ENCODE measurements around the gene PSMB1. TPM values are rescaled to one million over a fixed set of nuclear protein-coding genes. Genes with fewer than 3 reads are reported as not detected.
A peak's percentile ranks its signal among the peaks of the same experiment; 100 is the strongest.

PSMB1 gene
- total RNA-seq, 2 donors from 2014 or later, result 239 to 243 TPM

DNA sequence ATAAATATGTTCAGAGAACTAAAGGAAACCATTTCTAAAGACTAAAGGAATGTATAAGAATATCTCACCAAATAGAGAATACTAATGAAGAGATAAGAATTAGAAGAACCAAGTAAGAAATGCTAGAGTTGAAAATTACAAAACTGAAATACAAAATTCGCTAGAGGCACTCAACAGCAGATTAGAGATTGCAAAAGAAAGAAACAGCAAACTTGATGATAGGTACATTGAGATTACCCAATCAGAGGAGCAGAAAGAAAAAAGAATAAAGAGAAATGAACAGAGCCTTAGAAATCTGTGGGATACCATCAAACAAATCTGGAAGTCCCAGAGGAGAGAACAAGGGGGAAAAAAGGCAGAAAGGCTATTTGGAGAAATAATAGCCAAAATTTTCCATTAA lies 37.6 kb upstream of the PSMB1 start:
- Mint-ChIP-seq H3K9me3 (peaks cover 65% of the 10 kb centered on the region), H3K36me3 (ENCODE audit: low read depth) (peaks cover 11% of the 10 kb centered on the region), H3K4me1 (peaks cover 9% of the 10 kb centered on the region), H3K4me3 (no peak overlapping the region), H3K27me3 (ENCODE audit: insufficient read depth) (no peaks in the 10 kb centered on the region), H3K27ac (no peak overlapping the region)
- Histone ChIP-seq H3K27ac (ENCODE audit: low read depth, low read length) (no peak overlapping the region), H3K9me3 (ENCODE audit: control insufficient read depth, low read length) (peaks cover 82% of the 10 kb centered on the region), H3K9ac (ENCODE audit: extremely low read depth, low read length, poor library complexity, severe bottlenecking) (no peak overlapping the region), H3K4me1 (ENCODE audit: control insufficient read depth, insufficient read depth, low read length) (no peaks in the 10 kb centered on the region), H3K4me3 (ENCODE audit: low read length) (peak overlapping the region; percentile 30), H3K36me3 (ENCODE audit: control insufficient read depth, insufficient read depth, low read length) (no peaks in the 10 kb centered on the region), H3K27me3 (ENCODE audit: control insufficient read depth, insufficient read depth, low read length, poor library complexity, severe bottlenecking) (no peaks in the 10 kb centered on the region)
- TF ChIP-seq, protein P1, sequence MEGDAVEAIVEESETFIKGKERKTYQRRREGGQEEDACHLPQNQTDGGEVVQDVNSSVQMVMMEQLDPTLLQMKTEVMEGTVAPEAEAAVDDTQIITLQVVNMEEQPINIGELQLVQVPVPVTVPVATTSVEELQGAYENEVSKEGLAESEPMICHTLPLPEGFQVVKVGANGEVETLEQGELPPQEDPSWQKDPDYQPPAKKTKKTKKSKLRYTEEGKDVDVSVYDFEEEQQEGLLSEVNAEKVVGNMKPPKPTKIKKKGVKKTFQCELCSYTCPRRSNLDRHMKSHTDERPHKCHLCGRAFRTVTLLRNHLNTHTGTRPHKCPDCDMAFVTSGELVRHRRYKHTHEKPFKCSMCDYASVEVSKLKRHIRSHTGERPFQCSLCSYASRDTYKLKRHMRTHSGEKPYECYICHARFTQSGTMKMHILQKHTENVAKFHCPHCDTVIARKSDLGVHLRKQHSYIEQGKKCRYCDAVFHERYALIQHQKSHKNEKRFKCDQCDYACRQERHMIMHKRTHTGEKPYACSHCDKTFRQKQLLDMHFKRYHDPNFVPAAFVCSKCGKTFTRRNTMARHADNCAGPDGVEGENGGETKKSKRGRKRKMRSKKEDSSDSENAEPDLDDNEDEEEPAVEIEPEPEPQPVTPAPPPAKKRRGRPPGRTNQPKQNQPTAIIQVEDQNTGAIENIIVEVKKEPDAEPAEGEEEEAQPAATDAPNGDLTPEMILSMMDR (conservative IDR thresholded peaks at IDR 0.05), result no peak
- 86 to 90% methylated on average over 1 of the region's 1 CpG for WGBS, 2 experiments (ENCODE audit: insufficient coverage in 1 of 2, insufficient read length in 1 of 2)
- DNase-seq, result no peak

DNA sequence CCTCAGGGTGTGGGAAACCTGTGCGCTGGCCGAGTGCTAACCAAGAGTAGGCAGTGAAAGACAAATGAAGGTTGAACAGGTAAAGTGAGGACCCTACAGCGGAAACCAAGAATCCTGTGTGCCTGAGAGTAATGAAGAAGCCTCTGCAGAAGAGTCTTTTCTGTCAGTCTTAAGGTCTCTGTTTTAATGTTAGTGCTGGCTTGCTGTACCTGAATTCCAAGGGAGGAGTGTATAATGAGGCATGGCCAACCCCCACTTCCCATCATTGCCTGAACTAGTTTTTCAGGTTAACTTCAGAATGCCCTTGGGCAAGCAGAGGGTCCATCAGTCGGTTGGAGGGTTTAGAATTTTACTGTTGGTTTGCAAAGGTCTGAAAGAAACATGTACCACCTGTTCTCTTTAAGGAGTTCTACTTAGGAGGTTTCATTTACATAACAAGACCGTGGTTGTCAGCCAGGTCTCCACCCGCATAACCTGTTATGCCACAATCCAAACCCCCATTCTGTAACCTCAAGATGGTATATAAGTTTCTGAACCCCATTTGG lies 31.9 kb upstream of the PSMB1 start:
- Histone ChIP-seq H3K27ac (ENCODE audit: low read depth, low read length) (no peak overlapping the region), H3K9ac (ENCODE audit: extremely low read depth, low read length, poor library complexity, severe bottlenecking) (peak overlapping the region; percentile 74), H3K4me1 (ENCODE audit: control insufficient read depth, insufficient read depth, low read length) (no peaks in the 10 kb centered on the region), H3K4me3 (ENCODE audit: low read length) (peak overlapping the region; percentile 98), H3K36me3 (ENCODE audit: control insufficient read depth, insufficient read depth, low read length) (peaks cover 32% of the 10 kb centered on the region), H3K9me3 (ENCODE audit: control insufficient read depth, low read length) (peaks cover 31% of the 10 kb centered on the region), H3K27me3 (ENCODE audit: control insufficient read depth, insufficient read depth, low read length, poor library complexity, severe bottlenecking) (no peaks in the 10 kb centered on the region)
- Mint-ChIP-seq H3K4me1 (peaks cover 21% of the 10 kb centered on the region), H3K9me3 (peaks cover 21% of the 10 kb centered on the region), H3K4me3 (peak overlapping the region; percentile 94), H3K36me3 (ENCODE audit: low read depth) (peaks cover 26% of the 10 kb centered on the region), H3K27me3 (ENCODE audit: insufficient read depth) (no peaks in the 10 kb centered on the region), H3K27ac (peak overlapping the region; percentile 96)
- 0 to 5% methylated on average over 1 to 6 of the region's 6 CpGs for WGBS, 2 experiments (ENCODE audit: insufficient coverage in 1 of 2, insufficient read length in 1 of 2)
- DNase-seq, result peak; percentile 61
- TF ChIP-seq, protein P1 (conservative IDR thresholded peaks at IDR 0.05), result no peak

DNA sequence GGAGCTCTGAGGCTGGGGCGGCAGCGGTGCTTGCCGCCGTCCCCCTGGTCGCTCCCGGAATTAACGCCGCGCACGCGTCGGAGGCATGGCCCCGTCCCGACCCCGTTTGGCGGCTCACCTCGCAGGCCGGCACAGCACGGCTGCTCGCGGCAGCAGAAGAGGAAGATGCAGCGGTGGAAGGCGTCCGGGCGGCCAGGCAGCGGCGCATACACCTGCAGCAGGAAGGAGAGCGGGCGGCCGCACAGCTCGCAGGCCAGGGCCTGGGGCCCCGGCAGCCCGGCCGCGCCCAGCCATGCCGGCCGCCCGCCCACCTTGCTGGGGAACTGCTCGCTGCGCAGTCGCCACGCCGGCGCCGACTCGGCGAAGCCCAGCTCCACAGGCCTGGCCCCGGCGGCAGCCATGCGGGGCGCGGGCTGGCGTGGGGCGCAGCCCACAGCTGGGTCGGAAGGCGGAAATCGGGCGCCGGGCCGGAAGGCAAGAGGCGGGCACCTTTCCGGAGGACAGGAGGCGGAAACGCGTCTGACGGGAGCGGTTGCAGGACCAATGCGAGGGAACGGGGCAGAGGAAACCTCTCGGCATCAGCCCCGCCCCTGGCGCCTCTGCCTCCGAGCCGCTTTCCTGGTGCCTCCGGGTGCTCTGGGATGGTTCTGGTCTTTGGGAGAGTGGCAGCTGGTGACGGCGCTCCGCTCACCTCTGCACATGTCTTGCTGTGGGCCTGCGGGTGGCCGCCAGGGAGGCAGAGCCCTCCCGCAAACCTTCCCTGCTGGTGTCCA lies 31.3 kb upstream of the PSMB1 start, which contains the start of gene PDCD2:
PDCD2 (minus strand) TSS at position 457 of the 773 bp plus-strand sequence; CDS start at position 401, 56 bp downstream.
- Histone ChIP-seq H3K4me3 (ENCODE audit: low read length) (peak within 1 kb of the TSS; percentile 98), H3K27me3 (ENCODE audit: control insufficient read depth, insufficient read depth, low read length, poor library complexity, severe bottlenecking) (no peaks in the 10 kb centered on the region), H3K9ac (ENCODE audit: extremely low read depth, low read length, poor library complexity, severe bottlenecking) (peak within 1 kb of the TSS; percentile 74), H3K4me1 (ENCODE audit: control insufficient read depth, insufficient read depth, low read length) (no peaks in the 10 kb centered on the region), H3K36me3 (ENCODE audit: control insufficient read depth, insufficient read depth, low read length) (peaks cover 38% of the 10 kb centered on the region), H3K27ac (ENCODE audit: low read depth, low read length) (peak within 1 kb of the TSS; percentile 6), H3K9me3 (ENCODE audit: control insufficient read depth, low read length) (peaks cover 25% of the 10 kb centered on the region)
- H3K4me3 Mint-ChIP-seq, result peak within 1 kb of the TSS; percentile 94
- H3K9me3 Mint-ChIP-seq, result peaks cover 15% of the 10 kb centered on the region
- DNase-seq, result peak; percentile 97
- 0% methylated on average over 25 to 81 of the region's 81 CpGs for WGBS, 2 experiments (ENCODE audit: insufficient coverage in 1 of 2, insufficient read length in 1 of 2)
- H3K36me3 Mint-ChIP-seq (ENCODE audit: low read depth), result peaks cover 26% of the 10 kb centered on the region
- peaks cover 21% of the 10 kb centered on the region for H3K4me1 Mint-ChIP-seq
- H3K27ac Mint-ChIP-seq, result peak within 1 kb of the TSS; percentile 96
- no peaks in the 10 kb centered on the region for H3K27me3 Mint-ChIP-seq (ENCODE audit: insufficient read depth)
- TF ChIP-seq, protein P1 (conservative IDR thresholded peaks at IDR 0.05), result no peak
